ENCODE data around the gene ZNF554. TPM values are rescaled to one million over a fixed set of nuclear protein-coding genes. Genes with fewer than 3 reads are reported as not detected.

Gene ZNF554
- total and polyA plus RNA-seq, 2 of the 8 experiments (the other 6 are each of a cell fraction or from before 2014, with no cell fraction given), result 1.8 to 5.7 TPM

- Histone ChIP-seq H3K79me1 (ENCODE audit: low read depth, low read length) (peaks cover 2% of the 10 kb centered on the region; the same call in 1 of the 2 replicates), H3K4me2 (ENCODE audit: insufficient read depth in 1 of 2, low read depth in 2 of 2, low read length in 2 of 2) (no peak overlapping the region), H3K56ac (replicated peaks; ENCODE audit: insufficient read length, low read depth, low read length) (no peak overlapping the region), H3K9ac (replicated peaks in 1 of 4; ENCODE audit: extremely low read depth in 1 of 4, low read depth in 3 of 4, low read length in 3 of 4) (no peak overlapping the region), H3K23me2 (ENCODE audit: low read depth, low read length) (no peaks in the 10 kb centered on the region), H3K4me1 (replicated peaks in 1 of 4; ENCODE audit: control insufficient read depth in 3 of 4, insufficient read depth in 4 of 4, low read length in 3 of 4) (no peaks in the 10 kb centered on the region), H4K8ac (ENCODE audit: extremely low read depth, insufficient read depth, low read length) (no peak overlapping the region), H2BK12ac (ENCODE audit: low read depth, low read length) (no peak overlapping the region), H2AK5ac (ENCODE audit: low read depth, low read length) (no peak overlapping the region), H4K20me1 (replicated peaks in 1 of 2; ENCODE audit: control insufficient read depth in 1 of 2, insufficient read depth in 2 of 2, low read length in 2 of 2) (no peaks in the 10 kb centered on the region), H3K18ac (ENCODE audit: extremely low read depth, low read length) (no peak overlapping the region), H2AFZ (ENCODE audit: low read length) (no peak overlapping the region), H3K9me3 (ENCODE audit: insufficient read depth in 2 of 2, low read depth in 1 of 2, low read length in 1 of 2) (peaks cover 59 to 71% of the 10 kb centered on the region in 2 experiments), H3K4ac (replicated peaks; ENCODE audit: insufficient read length, low read depth, low read length) (no peak overlapping the region), H3K4me3 (ENCODE audit: extremely low read depth in 1 of 4, insufficient read depth in 2 of 4, low read depth in 3 of 4, low read length in 4 of 4) (no peak overlapping the region), H2BK20ac (ENCODE audit: low read length) (no peak overlapping the region), H3K23ac (ENCODE audit: insufficient read length) (no peak overlapping the region), H3K14ac (ENCODE audit: insufficient read length) (no peak overlapping the region), H3K36me3 (ENCODE audit: control insufficient read depth in 2 of 4, insufficient read depth in 4 of 4, low read length in 3 of 4) (peaks cover 12 to 36% (median 28%) of the 10 kb centered on the region in 4 experiments), H2BK5ac (ENCODE audit: low read depth, low read length) (no peak overlapping the region), H3K79me2 (ENCODE audit: control insufficient read depth in 1 of 2, insufficient read depth in 2 of 2, low read length in 2 of 2) (peaks cover 0 to 3% of the 10 kb centered on the region in 2 experiments; a peak in 2 of 4 replicates), H2BK120ac (replicated peaks; ENCODE audit: low read depth, low read length) (no peak overlapping the region), H4K91ac (replicated peaks; ENCODE audit: insufficient read length, low read length) (no peak overlapping the region), H2BK15ac (ENCODE audit: low read length) (no peak overlapping the region), H3K27ac (ENCODE audit: low read depth, low read length) (no peak overlapping the region), H4K5ac (ENCODE audit: insufficient read length, low read depth, low read length) (no peak overlapping the region), H3K27me3 (replicated peaks in 1 of 4; ENCODE audit: control insufficient read depth in 3 of 4, extremely low read depth in 1 of 4, insufficient read depth in 3 of 4, low read length in 3 of 4) (no peaks in the 10 kb centered on the region)
- 64% methylated on average over 4 of the region's 4 CpGs; no CpG with 5 or more reads in 1 of the 2 experiments for WGBS, 2 experiments (ENCODE audit: extremely low coverage in 1 of 2, insufficient coverage in 1 of 2, insufficient read length in 1 of 2, insufficient replicate concordance in 2 of 2, low coverage in 1 of 2, low lambda C conversion rate in 2 of 2, missing lambda C conversion rate in 1 of 2)
- FAIRE-seq (no peak), DNase-seq (ENCODE audit: low read depth in 1 of 2, low spot score in 2 of 2) (no peak)
- ChIA-PET POLR2A (ENCODE audit: partially characterized antibody) (no interaction called here), CTCF (ENCODE audit: partially characterized antibody) (interaction anchor here (1.4 kb wide), 1 partner anchor 39 kb away, joined by 3 read pairs; no protein-coding TSS in a partner anchor)
- TF ChIP-seq KDM1A (IDR thresholded peaks at IDR 0.05; ENCODE audit: borderline replicate concordance, low read length), result no peak
- TF ChIP-seq RXRA (IDR thresholded peaks at IDR 0.05; ENCODE audit: insufficient read depth, low read depth, low read length), result no peak
- no peak for TF ChIP-seq BCL11A (IDR thresholded peaks at IDR 0.05; ENCODE audit: low read depth in 2 of 2, low read length in 2 of 2)
- no peak for TF ChIP-seq KDM4A (IDR thresholded peaks at IDR 0.05; ENCODE audit: low read depth, low read length, severe bottlenecking)
- no peak for TF ChIP-seq E2F6 (IDR thresholded peaks at IDR 0.05)
- TF ChIP-seq GABPA (IDR thresholded peaks at IDR 0.05; ENCODE audit: borderline replicate concordance, insufficient read depth, low read length), result no peak
- TF ChIP-seq KDM5A (IDR thresholded peaks at IDR 0.05; ENCODE audit: low read length), result no peak
- no peak for TF ChIP-seq CTBP2 (IDR thresholded peaks at IDR 0.05; ENCODE audit: borderline replicate concordance, insufficient read depth, insufficient read length, low read length)
- no peak for TF ChIP-seq ATF2 (IDR thresholded peaks at IDR 0.05; ENCODE audit: low read length)
- no peak for TF ChIP-seq CREB1 (IDR thresholded peaks at IDR 0.05)
These were observed 28.9 kb downstream of the ZNF554 start for GRCh38 chr19:2848616-2849015.
